Kidney tubule cell (primary cell): Measurements from ENCODE around the gene SERTAD2.

ENCODE experiments used
- DNase-seq: peaks from one replicate; pipeline ENCODE4 v3.0.0-alpha.2; 2018; ENCODE audit warnings: low spot score

The SERTAD2 gene

GRCh38 chr2:64672708-64673107, 19.0 kb upstream of the SERTAD2 start:
- DNase-seq: no peak

GRCh38 chr2:64670047-64670446, 16.3 kb upstream of the SERTAD2 start:
- no peak for DNase-seq

GRCh38 chr2:64669288-64669687, 15.6 kb upstream of the SERTAD2 start:
- DNase-seq: peak; percentile 13

- DNase-seq: no peak
Measured at GRCh38 chr2:64668542-64668941, 14.8 kb upstream of the SERTAD2 start.

- DNase-seq: no peak
Measured at GRCh38 chr2:64667535-64667934, 13.8 kb upstream of the SERTAD2 start.

- no peak for DNase-seq
Measured at GRCh38 chr2:64666810-64667438, 13.2 kb upstream of the SERTAD2 start.

- DNase-seq: no peak
Measured at GRCh38 chr2:64665709-64666108, 12.0 kb upstream of the SERTAD2 start.

- no peak for DNase-seq
Measured at GRCh38 chr2:64663402-64663801, 9.7 kb upstream of the SERTAD2 start.

- no peak for DNase-seq
Measured at GRCh38 chr2:64661741-64662169, 8.0 kb upstream of the SERTAD2 start.

GRCh38 chr2:64659252-64659651, 5.5 kb upstream of the SERTAD2 start:
- DNase-seq: no peak

- DNase-seq: no peak
Measured at GRCh38 chr2:64658269-64658668, 4.6 kb upstream of the SERTAD2 start.

GRCh38 chr2:64657411-64657810, 3.7 kb upstream of the SERTAD2 start:
- no peak for DNase-seq

- DNase-seq: no peak
Measured at GRCh38 chr2:64656379-64656778, 2.7 kb upstream of the SERTAD2 start.

GRCh38 chr2:64655873-64656272, 2.2 kb upstream of the SERTAD2 start:
- DNase-seq: no peak

- DNase-seq: peak; percentile 50
Measured at GRCh38 chr2:64655018-64655664, 1.4 kb upstream of the SERTAD2 start.

GRCh38 chr2:64654063-64654811, 524 bp upstream of the SERTAD2 start:
- peak; percentile 94 for DNase-seq

- peak; percentile 73 for DNase-seq
Measured at GRCh38 chr2:64652231-64653108, 1.2 kb downstream of the SERTAD2 start.

- DNase-seq: no peak
Measured at GRCh38 chr2:64651590-64651989, 2.1 kb downstream of the SERTAD2 start.

- DNase-seq: no peak
Measured at GRCh38 chr2:64650722-64651338, 2.9 kb downstream of the SERTAD2 start.

GRCh38 chr2:64650296-64650695, 3.4 kb downstream of the SERTAD2 start:
- DNase-seq: no peak

- DNase-seq: peak; percentile 47
Measured at GRCh38 chr2:64649626-64650025, 4.1 kb downstream of the SERTAD2 start.

GRCh38 chr2:64649013-64649484, 4.7 kb downstream of the SERTAD2 start:
- no peak for DNase-seq
